HL-60 (cell line): ENCODE data around the gene HDAC7.

Experiments used
- DNase-seq, 2 experiments: peaks; one replicate each; pipeline ENCODE4 v3.0.0-alpha.2; 2010 to 2020; ENCODE audit warnings: low read depth in 1 of 2, low spot score in 1 of 2
- H3K27ac ChIP-seq: fragments of 250-450 bp; sonication (Bioruptor Pico); replicated peaks from 2 replicates; pipeline ENCODE4 v1.5.1; 2020; ENCODE audit warnings: mild to moderate bottlenecking, moderate library complexity
- H3K27me3 ChIP-seq: fragments of 250-450 bp; sonication (Bioruptor Pico); 2 replicates; pipeline ENCODE4 v1.5.1; 2021; ENCODE audit warnings: mild to moderate bottlenecking, moderate library complexity; ENCODE audit not compliant: insufficient read depth, poor library complexity, severe bottlenecking
- H3K4me3 ChIP-seq: replicated peaks from 2 replicates; pipeline ENCODE4 v1.5.1; 2011; ENCODE audit warnings: mild to moderate bottlenecking, control low read depth, low read length; ENCODE audit not compliant: insufficient read depth
- CTCF ChIP-seq: IDR thresholded peaks from one replicate; pipeline ENCODE4 v1.5.1; 2011; ENCODE audit warnings: low read length, control low read depth, inconsistent platforms; ENCODE audit not compliant: insufficient read depth
- GABPA ChIP-seq: IDR thresholded peaks from 2 replicates; pipeline ENCODE4 v1.6.1; 2012; ENCODE audit warnings: low read depth
- POLR2AphosphoS5 ChIP-seq: IDR thresholded peaks from 2 replicates; pipeline ENCODE4 v1.6.1; 2012; ENCODE audit warnings: low read depth
- SPI1 ChIP-seq: IDR thresholded peaks from 2 replicates; pipeline ENCODE4 v1.6.1; 2012; ENCODE audit warnings: low read depth, mild to moderate bottlenecking, borderline replicate concordance
- TF ChIP-seq, protein P1 (sequence below): IDR thresholded peaks from 2 replicates; pipeline ENCODE4 v1.6.1; 2012; ENCODE audit warnings: low read depth; ENCODE audit not compliant: insufficient replicate concordance

Gene HDAC7

DNA sequence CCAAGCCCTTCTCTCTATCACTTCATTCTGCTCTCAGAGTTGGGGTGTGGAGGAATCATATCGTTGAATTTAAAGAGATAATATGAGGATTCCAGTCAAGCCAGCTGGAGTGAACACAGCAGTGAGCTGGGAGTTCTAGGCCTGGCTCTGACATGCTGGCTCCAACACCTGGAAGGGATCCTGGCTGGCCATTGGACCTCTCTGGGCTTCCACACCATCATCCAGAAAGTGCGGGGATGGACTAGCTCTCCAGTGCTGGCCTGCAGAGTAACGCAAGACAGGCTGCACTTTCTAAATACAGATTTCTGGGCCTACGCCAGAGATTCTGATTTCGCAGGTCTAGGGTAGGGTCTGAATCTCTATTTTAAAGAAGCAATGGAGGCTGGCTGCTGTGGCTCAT is 34.8 kb upstream of the HDAC7 start:
- Histone ChIP-seq H3K27me3 (no peaks in the 10 kb centered on the region), H3K27ac (no peak overlapping the region), H3K4me3 (no peak overlapping the region)
- DNase-seq: no peak
- TF ChIP-seq, protein P1, sequence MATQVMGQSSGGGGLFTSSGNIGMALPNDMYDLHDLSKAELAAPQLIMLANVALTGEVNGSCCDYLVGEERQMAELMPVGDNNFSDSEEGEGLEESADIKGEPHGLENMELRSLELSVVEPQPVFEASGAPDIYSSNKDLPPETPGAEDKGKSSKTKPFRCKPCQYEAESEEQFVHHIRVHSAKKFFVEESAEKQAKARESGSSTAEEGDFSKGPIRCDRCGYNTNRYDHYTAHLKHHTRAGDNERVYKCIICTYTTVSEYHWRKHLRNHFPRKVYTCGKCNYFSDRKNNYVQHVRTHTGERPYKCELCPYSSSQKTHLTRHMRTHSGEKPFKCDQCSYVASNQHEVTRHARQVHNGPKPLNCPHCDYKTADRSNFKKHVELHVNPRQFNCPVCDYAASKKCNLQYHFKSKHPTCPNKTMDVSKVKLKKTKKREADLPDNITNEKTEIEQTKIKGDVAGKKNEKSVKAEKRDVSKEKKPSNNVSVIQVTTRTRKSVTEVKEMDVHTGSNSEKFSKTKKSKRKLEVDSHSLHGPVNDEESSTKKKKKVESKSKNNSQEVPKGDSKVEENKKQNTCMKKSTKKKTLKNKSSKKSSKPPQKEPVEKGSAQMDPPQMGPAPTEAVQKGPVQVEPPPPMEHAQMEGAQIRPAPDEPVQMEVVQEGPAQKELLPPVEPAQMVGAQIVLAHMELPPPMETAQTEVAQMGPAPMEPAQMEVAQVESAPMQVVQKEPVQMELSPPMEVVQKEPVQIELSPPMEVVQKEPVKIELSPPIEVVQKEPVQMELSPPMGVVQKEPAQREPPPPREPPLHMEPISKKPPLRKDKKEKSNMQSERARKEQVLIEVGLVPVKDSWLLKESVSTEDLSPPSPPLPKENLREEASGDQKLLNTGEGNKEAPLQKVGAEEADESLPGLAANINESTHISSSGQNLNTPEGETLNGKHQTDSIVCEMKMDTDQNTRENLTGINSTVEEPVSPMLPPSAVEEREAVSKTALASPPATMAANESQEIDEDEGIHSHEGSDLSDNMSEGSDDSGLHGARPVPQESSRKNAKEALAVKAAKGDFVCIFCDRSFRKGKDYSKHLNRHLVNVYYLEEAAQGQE: no peak
- TF ChIP-seq GABPA (no peak), CTCF (no peak), SPI1 (no peak), POLR2AphosphoS5 (no peak)

DNA sequence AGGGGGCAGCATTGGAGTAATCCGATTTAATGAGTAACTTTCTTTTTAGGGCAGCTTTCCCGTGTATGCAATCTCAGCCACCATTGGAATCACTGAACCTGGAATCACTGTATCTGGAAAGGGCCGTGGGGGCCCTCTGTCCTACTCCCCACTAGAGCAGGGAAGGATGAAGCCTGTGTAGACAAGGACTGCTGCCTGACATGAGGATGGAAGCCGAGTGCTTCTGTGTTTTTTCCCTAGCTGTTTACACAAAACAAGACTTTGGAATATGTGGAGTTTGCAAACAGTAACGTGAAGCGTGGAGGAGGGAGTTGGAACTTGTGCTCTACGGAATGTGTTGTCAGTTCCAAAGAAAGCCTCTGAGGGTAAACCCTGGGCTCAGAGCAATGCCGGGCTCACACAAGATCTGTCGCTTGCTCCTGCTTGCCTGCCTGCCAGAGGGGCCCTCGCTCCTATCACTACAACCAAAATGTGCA is 32.4 kb upstream of the HDAC7 start:
- no peak overlapping the region for H3K4me3 ChIP-seq

GRCh38 chr12:47851303-47851952 is 31.7 kb upstream of the HDAC7 start:
- no peak overlapping the region for H3K27ac ChIP-seq
- H3K27me3 ChIP-seq: no peaks in the 10 kb centered on the region
- TF ChIP-seq CTCF: no peak
- no peak for TF ChIP-seq GABPA
- TF ChIP-seq, protein P1: no peak
- TF ChIP-seq SPI1: no peak
- no peak for TF ChIP-seq POLR2AphosphoS5
- no peak for DNase-seq
- H3K4me3 ChIP-seq: no peak overlapping the region

More for the DNA sequence above, 32.4 kb upstream of the HDAC7 start:
- H3K27ac ChIP-seq: no peak overlapping the region
- TF ChIP-seq GABPA (no peak), CTCF (no peak), SPI1 (no peak), POLR2AphosphoS5 (no peak)
- TF ChIP-seq, protein P1: no peak
- H3K27me3 ChIP-seq: no peaks in the 10 kb centered on the region
- DNase-seq: no peak
